GM19463 (cell line): ENCODE data around the gene WNT3A.

Source experiments
- ATAC-seq: cut with Tn5 transposase; IDR thresholded peaks from one replicate; pipeline ENCODE4 v1.9.1; 2021; ENCODE audit warnings: mild to moderate bottlenecking, moderate library complexity; ENCODE audit not compliant: unreplicated experiment

WNT3A gene

DNA sequence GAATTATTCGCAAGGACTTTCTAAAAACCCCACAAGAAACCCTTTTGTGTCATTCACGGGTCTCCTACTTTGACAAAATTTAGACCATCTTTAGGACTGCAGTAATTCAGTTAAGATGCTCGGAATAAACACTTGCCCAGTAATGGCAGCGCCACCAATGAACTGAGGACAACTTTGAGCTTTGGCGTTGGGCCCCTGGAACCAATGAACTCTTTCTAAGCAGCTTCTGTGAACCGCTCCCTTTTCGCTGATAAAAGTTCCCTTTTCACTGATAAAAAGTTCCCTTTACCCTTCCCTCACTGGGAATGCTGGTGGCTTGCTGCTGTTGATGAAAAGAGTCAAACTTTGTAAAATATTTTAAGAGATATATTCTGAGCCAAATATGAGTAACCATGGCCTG is 103.8 kb downstream of the WNT3A start:
- no peak for ATAC-seq
